Fibroblast of peridontal ligament (primary cell): ENCODE results near the gene ATAD1.
"Not testable (repeated sequence)": the region's sequence is repeated elsewhere in the genome, so short reads cannot be mapped to it uniquely, and the experiment has no call there.

Experiments used
- DNase-seq: peaks from one replicate; pipeline ENCODE4 v3.0.0-alpha.2; 2010; ENCODE audit errors: extremely low read depth

Gene ATAD1

GRCh38 chr10:87846023-87846422 lies 28.0 kb upstream of the ATAD1 start:
- peak; percentile 70 for DNase-seq

GRCh38 chr10:87845624-87845998 lies 27.6 kb upstream of the ATAD1 start:
- DNase-seq = peak; percentile 2

GRCh38 chr10:87844837-87845623 lies 27.0 kb upstream of the ATAD1 start:
- DNase-seq = peak; percentile 62

- DNase-seq = no peak
Observed at GRCh38 chr10:87843714-87844113, 25.7 kb upstream of the ATAD1 start.

GRCh38 chr10:87842776-87843497 lies 24.9 kb upstream of the ATAD1 start:
- DNase-seq = peak; percentile 90

- DNase-seq = no peak
Observed at GRCh38 chr10:87842220-87842641, 24.2 kb upstream of the ATAD1 start.

GRCh38 chr10:87841186-87841585 lies 23.2 kb upstream of the ATAD1 start:
- no peak for DNase-seq

GRCh38 chr10:87838650-87839049 lies 20.6 kb upstream of the ATAD1 start:
- DNase-seq = no peak

GRCh38 chr10:87837445-87837844 lies 19.4 kb upstream of the ATAD1 start:
- no peak for DNase-seq

GRCh38 chr10:87836098-87836497 lies 18.1 kb upstream of the ATAD1 start:
- no peak for DNase-seq

GRCh38 chr10:87829986-87830729 lies 12.1 kb upstream of the ATAD1 start:
- no peak for DNase-seq

GRCh38 chr10:87829051-87829450 lies 11.0 kb upstream of the ATAD1 start:
- not testable (repeated sequence) for DNase-seq

GRCh38 chr10:87827681-87828080 lies 9.7 kb upstream of the ATAD1 start:
- no peak for DNase-seq

GRCh38 chr10:87826653-87827052 lies 8.6 kb upstream of the ATAD1 start:
- no peak for DNase-seq

GRCh38 chr10:87819289-87819585 lies 1.2 kb upstream of the ATAD1 start:
- no peak for DNase-seq

- peak; percentile 13 for DNase-seq
Observed at GRCh38 chr10:87818505-87819288, 671 bp upstream of the ATAD1 start.

GRCh38 chr10:87816898-87817608 lies 973 bp downstream of the ATAD1 start:
- DNase-seq = peak; percentile 24

- peak; percentile 11 for DNase-seq
Observed at GRCh38 chr10:87816163-87816897, 1.7 kb downstream of the ATAD1 start.

GRCh38 chr10:87804939-87805569 lies 13.0 kb downstream of the ATAD1 start:
- DNase-seq = no peak

- no peak for DNase-seq
Observed at GRCh38 chr10:87803831-87804230, 14.2 kb downstream of the ATAD1 start.
